Measurements from ENCODE around the gene PCNA. TPM values are rescaled to one million over a fixed set of nuclear protein-coding genes. Genes with fewer than 3 reads are reported as not detected.
"Not testable (repeated sequence)": the region's sequence is repeated elsewhere in the genome, so short reads cannot be mapped to it uniquely, and the experiment has no call there.

PCNA gene
- total RNA-seq, 1 donor from 2014 or later, result 126 TPM

DNA sequence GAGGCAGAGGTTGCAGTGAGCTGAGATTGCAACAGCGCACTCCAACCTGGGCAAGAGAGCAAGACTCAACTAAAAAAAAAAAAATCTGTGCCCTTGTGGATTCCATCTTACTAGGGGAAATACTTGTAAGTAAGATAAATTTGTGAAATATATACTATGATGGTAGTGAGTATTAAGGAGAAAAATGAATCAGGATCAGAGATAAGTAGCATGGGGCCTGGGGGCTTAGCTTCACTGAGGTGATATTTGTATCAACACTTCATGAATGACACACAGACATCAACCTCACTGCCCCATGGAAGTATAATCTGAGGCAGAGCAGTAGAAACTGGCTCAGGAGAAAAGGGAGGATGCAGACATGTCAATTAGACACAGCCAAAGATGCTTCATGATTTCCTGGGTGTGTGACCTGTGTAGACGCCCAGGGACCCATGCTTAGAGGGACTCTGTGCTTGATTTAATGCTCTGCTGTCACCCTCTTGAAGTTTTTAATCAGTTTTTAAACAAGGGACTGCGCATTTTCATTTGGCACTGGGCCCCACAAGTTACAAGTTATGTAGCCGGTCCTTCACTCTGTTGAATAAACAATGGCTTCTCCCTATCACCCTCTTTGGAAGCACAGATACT is 41.9 kb downstream of the PCNA start:
- Mint-ChIP-seq H3K4me3 (ENCODE audit: low read depth) (no peak overlapping the region), H3K27me3 (no peaks in the 10 kb centered on the region), H3K27ac (no peak overlapping the region), H3K9me3 (ENCODE audit: low read depth) (no peaks in the 10 kb centered on the region), H3K4me1 (ENCODE audit: low read depth) (peaks cover 3% of the 10 kb centered on the region), H3K36me3 (ENCODE audit: insufficient read depth) (no peaks in the 10 kb centered on the region)
- TF ChIP-seq CTCF (IDR thresholded peaks at IDR 0.05; ENCODE audit: unreplicated experiment), result no peak
- no peak for DNase-seq (ENCODE audit: low spot score, unreplicated experiment)

DNA sequence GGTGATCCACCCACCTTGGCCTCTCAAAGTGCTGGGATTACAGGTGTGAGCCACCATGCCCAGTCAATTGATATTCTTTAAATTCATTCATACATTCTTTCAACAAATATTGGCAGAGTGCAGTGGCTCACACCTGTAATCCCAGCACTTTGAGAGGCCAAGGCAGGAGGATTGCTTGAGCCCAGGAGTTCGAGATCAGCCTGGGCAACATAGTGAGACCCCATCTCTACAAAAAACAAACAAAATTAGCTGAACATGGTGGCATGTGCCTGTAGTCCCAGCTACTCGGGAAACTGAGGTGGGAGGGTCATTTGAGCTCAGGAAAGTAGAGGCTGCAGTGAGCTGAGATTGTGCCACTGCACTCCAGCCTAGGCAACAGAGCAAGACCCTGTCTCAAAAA is 42.8 kb downstream of the PCNA start:
- H3K27me3 Mint-ChIP-seq; H3K9me3 Mint-ChIP-seq (ENCODE audit: low read depth); H3K4me1 Mint-ChIP-seq (ENCODE audit: low read depth); DNase-seq (ENCODE audit: low spot score, unreplicated experiment); H3K4me3 Mint-ChIP-seq (ENCODE audit: low read depth); H3K27ac Mint-ChIP-seq; H3K36me3 Mint-ChIP-seq (ENCODE audit: insufficient read depth): not testable (repeated sequence)

GRCh38 chr20:5074232-5074674 is 45.5 kb downstream of the PCNA start:
- Mint-ChIP-seq H3K36me3 (ENCODE audit: insufficient read depth) (peaks cover 1% of the 10 kb centered on the region), H3K4me1 (ENCODE audit: low read depth) (peaks cover 5% of the 10 kb centered on the region), H3K4me3 (ENCODE audit: low read depth) (no peak overlapping the region), H3K27me3 (no peaks in the 10 kb centered on the region), H3K9me3 (ENCODE audit: low read depth) (no peaks in the 10 kb centered on the region), H3K27ac (no peak overlapping the region)
- TF ChIP-seq CTCF (IDR thresholded peaks at IDR 0.05; ENCODE audit: unreplicated experiment), result no peak
- DNase-seq (ENCODE audit: low spot score, unreplicated experiment), result no peak

- Mint-ChIP-seq H3K27me3 (no peaks in the 10 kb centered on the region), H3K9me3 (ENCODE audit: low read depth) (no peaks in the 10 kb centered on the region), H3K4me3 (ENCODE audit: low read depth) (no peak overlapping the region), H3K4me1 (ENCODE audit: low read depth) (peaks cover 5% of the 10 kb centered on the region), H3K27ac (no peak overlapping the region), H3K36me3 (ENCODE audit: insufficient read depth) (peaks cover 1% of the 10 kb centered on the region)
- no peak for DNase-seq (ENCODE audit: low spot score, unreplicated experiment)
- TF ChIP-seq CTCF (IDR thresholded peaks at IDR 0.05; ENCODE audit: unreplicated experiment), result no peak
These were observed 46.0 kb downstream of the PCNA start for GRCh38 chr20:5073660-5074231.

- Mint-ChIP-seq H3K4me1 (ENCODE audit: low read depth) (peaks cover 5% of the 10 kb centered on the region), H3K27me3 (no peaks in the 10 kb centered on the region), H3K9me3 (ENCODE audit: low read depth) (no peaks in the 10 kb centered on the region), H3K27ac (no peak overlapping the region), H3K36me3 (ENCODE audit: insufficient read depth) (peaks cover 1% of the 10 kb centered on the region), H3K4me3 (ENCODE audit: low read depth) (no peak overlapping the region)
- TF ChIP-seq CTCF (IDR thresholded peaks at IDR 0.05; ENCODE audit: unreplicated experiment), result no peak
- DNase-seq (ENCODE audit: low spot score, unreplicated experiment), result no peak
These were observed 46.8 kb downstream of the PCNA start for GRCh38 chr20:5072756-5073659.

DNA sequence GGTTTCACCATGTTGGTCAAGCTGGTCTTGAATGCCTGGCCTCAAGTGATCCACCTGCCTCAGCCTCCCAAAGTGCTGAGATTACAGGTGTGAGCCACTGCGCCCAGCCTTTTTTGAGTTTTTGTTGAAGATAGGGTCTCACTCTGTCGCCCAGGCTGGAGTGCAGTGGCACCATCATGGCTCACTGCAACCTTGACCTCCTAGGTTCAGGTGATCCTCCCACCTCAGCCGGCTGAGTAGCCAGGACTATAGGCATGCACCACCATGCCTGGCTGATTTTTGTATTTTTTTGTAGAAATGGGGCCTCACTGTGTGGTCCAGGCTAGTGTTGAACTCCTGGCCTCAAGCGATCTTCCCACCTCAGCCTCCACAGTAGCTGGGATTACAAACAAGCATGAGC is 47.8 kb downstream of the PCNA start:
- DNase-seq (ENCODE audit: low spot score, unreplicated experiment); H3K4me1 Mint-ChIP-seq (ENCODE audit: low read depth): not testable (repeated sequence)

More for the DNA sequence above, 47.8 kb downstream of the PCNA start:
- H3K27ac Mint-ChIP-seq; H3K36me3 Mint-ChIP-seq (ENCODE audit: insufficient read depth); H3K9me3 Mint-ChIP-seq (ENCODE audit: low read depth); H3K4me3 Mint-ChIP-seq (ENCODE audit: low read depth); H3K27me3 Mint-ChIP-seq: not testable (repeated sequence)
